ENCODE measurements around the gene MEF2C. TPM values are rescaled to one million over a fixed set of nuclear protein-coding genes. Genes with fewer than 3 reads are reported as not detected.
"Not testable (repeated sequence)": the region's sequence is repeated elsewhere in the genome, so short reads cannot be mapped to it uniquely, and the experiment has no call there.

The MEF2C gene
- total and polyA plus RNA-seq, 8 donors = 3.0 to 48.1 (median 14.6) TPM

DNA sequence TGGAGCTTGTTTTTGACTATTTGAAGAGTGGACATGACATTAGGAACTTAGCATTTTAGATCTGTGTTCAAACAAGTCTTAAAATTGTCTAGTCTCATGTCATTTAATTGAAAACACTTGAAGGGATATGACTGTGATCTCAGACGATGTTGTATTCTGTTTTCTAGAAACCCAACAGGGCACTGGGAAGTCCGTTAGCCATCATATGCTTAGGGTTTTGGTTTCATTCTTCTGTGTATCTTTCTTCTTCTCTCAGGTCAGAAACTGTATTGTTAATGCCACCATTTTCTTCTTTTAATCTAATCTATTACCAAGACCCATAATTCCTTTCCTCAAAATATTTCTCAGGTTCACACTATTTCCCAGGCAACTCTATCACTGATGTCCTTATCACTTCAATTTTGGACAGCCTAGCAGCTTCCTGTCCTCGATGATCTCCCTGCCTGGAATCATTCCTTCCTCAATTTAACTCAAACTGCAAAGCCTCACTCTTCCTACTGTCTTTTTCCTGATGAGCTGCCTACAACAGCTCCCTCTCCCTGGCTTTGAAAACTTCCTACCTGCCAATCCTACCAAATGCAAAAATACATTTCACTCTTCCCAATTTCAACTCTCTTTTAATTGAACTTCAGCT lies 77.7 kb downstream of the MEF2C start:
- Histone ChIP-seq H3K4me1 (no peaks in the 10 kb centered on the region), H3K27ac (no peak overlapping the region), H3K27me3 (no peaks in the 10 kb centered on the region), H3K4me3 (no peak overlapping the region), H3K9me3 (no peaks in the 10 kb centered on the region), H3K36me3 (peaks cover 0 to 8% (median 6%) of the 10 kb centered on the region in 4 donors)
- WGBS, 5 donors = 60 to 75% (median 69%) methylated on average over 3 of the region's 3 CpGs
- DNase-seq = no peak
- intact Hi-C loops (cut with DNase I; ENCODE audit: low total_unique reads) = no loop called here
- TF ChIP-seq POLR2A (IDR thresholded peaks at IDR 0.05) = no peak
- TF ChIP-seq, protein P1, sequence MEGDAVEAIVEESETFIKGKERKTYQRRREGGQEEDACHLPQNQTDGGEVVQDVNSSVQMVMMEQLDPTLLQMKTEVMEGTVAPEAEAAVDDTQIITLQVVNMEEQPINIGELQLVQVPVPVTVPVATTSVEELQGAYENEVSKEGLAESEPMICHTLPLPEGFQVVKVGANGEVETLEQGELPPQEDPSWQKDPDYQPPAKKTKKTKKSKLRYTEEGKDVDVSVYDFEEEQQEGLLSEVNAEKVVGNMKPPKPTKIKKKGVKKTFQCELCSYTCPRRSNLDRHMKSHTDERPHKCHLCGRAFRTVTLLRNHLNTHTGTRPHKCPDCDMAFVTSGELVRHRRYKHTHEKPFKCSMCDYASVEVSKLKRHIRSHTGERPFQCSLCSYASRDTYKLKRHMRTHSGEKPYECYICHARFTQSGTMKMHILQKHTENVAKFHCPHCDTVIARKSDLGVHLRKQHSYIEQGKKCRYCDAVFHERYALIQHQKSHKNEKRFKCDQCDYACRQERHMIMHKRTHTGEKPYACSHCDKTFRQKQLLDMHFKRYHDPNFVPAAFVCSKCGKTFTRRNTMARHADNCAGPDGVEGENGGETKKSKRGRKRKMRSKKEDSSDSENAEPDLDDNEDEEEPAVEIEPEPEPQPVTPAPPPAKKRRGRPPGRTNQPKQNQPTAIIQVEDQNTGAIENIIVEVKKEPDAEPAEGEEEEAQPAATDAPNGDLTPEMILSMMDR (IDR thresholded peaks at IDR 0.05) = no peak
- TF ChIP-seq EP300 (IDR thresholded peaks at IDR 0.05) = no peak
- no peak for TF ChIP-seq POLR2AphosphoS5 (IDR thresholded peaks at IDR 0.05)

DNA sequence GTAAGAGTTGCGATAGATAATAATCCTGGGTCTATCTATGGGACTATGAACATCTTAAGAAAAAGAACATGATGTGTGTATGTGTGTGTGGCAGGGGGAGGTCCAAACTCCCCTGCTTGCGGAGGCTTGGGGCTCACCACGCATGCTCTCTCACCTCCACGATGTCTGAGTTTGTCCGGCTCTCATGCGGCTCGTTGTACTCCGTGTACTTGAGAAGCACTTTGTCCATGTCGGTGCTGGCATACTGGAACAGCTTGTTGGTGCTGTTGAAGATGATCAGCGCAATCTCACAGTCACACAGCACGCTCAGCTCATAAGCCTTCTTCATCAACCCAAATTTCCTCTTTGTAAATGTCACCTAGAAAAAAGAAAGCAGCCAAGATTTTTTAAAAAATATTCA lies 78.5 kb downstream of the MEF2C start:
- WGBS, 5 donors = 91 to 97% (median 96%) methylated on average over 11 of the region's 11 CpGs

DNA sequence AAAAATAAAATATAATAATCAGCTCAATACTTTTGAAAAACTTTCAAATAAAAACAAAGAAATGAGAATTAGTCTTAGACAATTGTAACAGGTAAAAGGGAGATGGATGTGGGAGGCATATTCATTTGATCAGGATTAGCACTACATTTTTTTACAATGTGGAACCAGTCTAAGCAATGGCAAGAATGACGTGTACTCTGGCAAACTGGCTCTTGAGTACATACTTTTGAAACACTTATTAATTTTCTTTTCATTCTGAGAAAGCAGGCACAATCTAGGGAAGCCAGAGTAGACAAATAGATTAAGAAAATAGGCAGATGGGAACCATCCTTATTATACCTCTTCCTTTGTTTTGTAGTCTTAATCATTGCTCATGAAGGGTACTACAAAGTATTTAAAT lies 79.7 kb downstream of the MEF2C start:
- H3K36me3 ChIP-seq = peaks cover 0 to 8% (median 6%) of the 10 kb centered on the region in 4 donors
- intact Hi-C loops (cut with DNase I; ENCODE audit: low total_unique reads) = no loop called here
- TF ChIP-seq, protein P1 (IDR thresholded peaks at IDR 0.05) = no peak
- TF ChIP-seq EP300 (IDR thresholded peaks at IDR 0.05) (no peak), POLR2AphosphoS5 (IDR thresholded peaks at IDR 0.05) (no peak), POLR2A (IDR thresholded peaks at IDR 0.05) (no peak)
- DNase-seq = no peak
- H3K4me1 ChIP-seq = no peaks in the 10 kb centered on the region
- H3K27me3 ChIP-seq = no peaks in the 10 kb centered on the region
- H3K27ac ChIP-seq = no peak overlapping the region
- H3K9me3 ChIP-seq = no peaks in the 10 kb centered on the region
- 27 to 62% (median 47%) methylated on average over 1 of the region's 1 CpG for WGBS, 5 donors
- H3K4me3 ChIP-seq = no peak overlapping the region

More for the DNA sequence above, 78.5 kb downstream of the MEF2C start:
- Histone ChIP-seq H3K27ac (no peak overlapping the region), H3K4me3 (no peak overlapping the region), H3K27me3 (no peaks in the 10 kb centered on the region), H3K36me3 (peaks cover 0 to 8% (median 6%) of the 10 kb centered on the region in 4 donors), H3K9me3 (no peaks in the 10 kb centered on the region), H3K4me1 (no peaks in the 10 kb centered on the region)
- DNase-seq = no peak
- TF ChIP-seq POLR2A (IDR thresholded peaks at IDR 0.05) (no peak), EP300 (IDR thresholded peaks at IDR 0.05) (no peak), POLR2AphosphoS5 (IDR thresholded peaks at IDR 0.05) (no peak)
- TF ChIP-seq, protein P1 (IDR thresholded peaks at IDR 0.05) = no peak
- intact Hi-C loops (cut with DNase I; ENCODE audit: low total_unique reads) = no loop called here

DNA sequence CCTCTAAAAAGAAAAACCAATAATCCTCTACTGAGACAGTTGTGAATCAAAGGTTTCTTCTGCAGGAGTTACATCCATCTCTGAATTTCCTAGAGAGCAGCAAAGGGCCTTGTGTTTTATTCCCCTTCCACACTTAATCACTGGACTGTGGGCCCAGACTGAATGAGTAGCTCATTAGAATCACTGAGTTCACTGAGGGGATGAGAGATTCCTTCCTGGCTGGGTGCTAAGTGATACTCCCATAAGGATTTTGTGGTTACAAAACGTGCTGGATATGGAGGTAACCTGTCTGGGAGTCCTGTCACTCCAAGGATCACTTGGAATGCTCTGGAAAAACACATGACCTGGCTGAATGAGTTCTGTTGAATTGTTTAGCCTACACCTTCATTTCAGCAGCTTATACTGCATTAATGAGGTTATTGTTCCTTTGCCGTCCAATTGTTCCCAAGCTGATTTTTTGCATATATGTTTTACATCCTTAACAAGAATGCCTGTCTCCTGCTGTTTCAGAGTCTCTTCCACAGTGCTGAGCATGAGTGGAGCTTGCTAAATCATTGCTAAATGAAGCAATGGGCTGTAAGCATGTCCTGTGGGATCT lies 82.9 kb downstream of the MEF2C start:
- Histone ChIP-seq H3K9me3 (no peaks in the 10 kb centered on the region), H3K4me3 (no peak overlapping the region), H3K36me3 (peaks cover 0 to 8% (median 6%) of the 10 kb centered on the region in 4 donors), H3K4me1 (no peaks in the 10 kb centered on the region), H3K27ac (no peak overlapping the region), H3K27me3 (no peaks in the 10 kb centered on the region)
- no peak for TF ChIP-seq POLR2A (IDR thresholded peaks at IDR 0.05)
- no peak for TF ChIP-seq EP300 (IDR thresholded peaks at IDR 0.05)
- TF ChIP-seq POLR2AphosphoS5 (IDR thresholded peaks at IDR 0.05) = no peak
- TF ChIP-seq, protein P1 (IDR thresholded peaks at IDR 0.05) = no peak
- no peak for DNase-seq
- WGBS, 5 donors = 63 to 88% (median 71%) methylated on average over 2 of the region's 2 CpGs
- intact Hi-C loops (cut with DNase I; ENCODE audit: low total_unique reads) = no loop called here

DNA sequence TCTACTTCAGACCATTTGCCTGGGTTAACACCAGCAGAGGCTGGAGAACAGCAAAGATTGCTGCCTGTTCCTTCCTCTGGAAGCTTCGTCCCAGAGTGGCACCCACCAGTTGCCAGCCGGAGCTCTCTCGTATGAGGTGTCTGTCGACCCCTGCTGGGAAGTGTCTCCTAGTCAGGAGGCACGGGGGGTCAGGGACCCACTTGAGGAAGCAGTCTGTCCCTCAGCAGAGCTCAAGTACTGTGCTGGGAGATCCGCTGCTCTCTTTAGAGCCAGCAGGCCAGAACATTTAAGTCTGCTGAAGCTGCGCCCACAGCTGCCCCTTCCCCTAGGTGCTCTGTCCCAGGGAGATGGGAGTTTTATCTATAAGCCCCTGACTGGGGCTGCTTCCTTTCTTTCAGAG lies 84.1 kb downstream of the MEF2C start:
- intact Hi-C loops (cut with DNase I; ENCODE audit: low total_unique reads); DNase-seq: not testable (repeated sequence)
- 89 to 96% (median 91%) methylated on average over 6 to 7 of the region's 7 CpGs for WGBS, 5 donors

DNA sequence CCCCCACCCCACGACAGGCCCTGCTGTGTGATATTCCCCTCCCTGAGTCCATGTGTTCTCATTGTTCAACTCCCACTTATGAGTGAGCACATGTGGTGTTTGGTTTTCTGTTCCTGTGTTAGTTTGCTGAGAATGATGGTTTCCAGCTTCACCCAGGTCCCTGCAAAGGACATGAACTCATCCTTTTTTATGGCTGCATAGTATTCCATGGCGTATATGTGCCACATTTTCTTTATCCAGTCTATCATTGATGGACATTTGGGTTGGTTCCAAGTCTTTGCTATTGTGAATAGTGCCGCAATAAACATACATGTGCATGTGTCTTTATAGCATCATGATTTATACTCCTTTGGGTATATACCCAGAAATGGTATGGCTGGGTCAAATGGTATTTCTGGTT lies 89.2 kb downstream of the MEF2C start:
- H3K36me3 ChIP-seq; H3K27ac ChIP-seq; H3K4me1 ChIP-seq; DNase-seq; intact Hi-C loops (cut with DNase I; ENCODE audit: low total_unique reads); H3K4me3 ChIP-seq; H3K9me3 ChIP-seq; H3K27me3 ChIP-seq: not testable (repeated sequence)
- WGBS, 5 donors = 80 to 91% (median 85%) methylated on average over 2 to 3 of the region's 3 CpGs

More for the DNA sequence above, 84.1 kb downstream of the MEF2C start:
- not testable (repeated sequence) for H3K4me1 ChIP-seq, H3K4me3 ChIP-seq, H3K36me3 ChIP-seq, H3K9me3 ChIP-seq, H3K27ac ChIP-seq, H3K27me3 ChIP-seq

Data from stomach (tissue), 9 donors.